RWPE1 (cell line): ENCODE data around the gene ZC3H10.
A peak's percentile ranks its signal among the peaks of the same experiment; 100 is the strongest.
"Not testable (repeated sequence)": the region's sequence is repeated elsewhere in the genome, so short reads cannot be mapped to it uniquely, and the experiment has no call there.

Experiments used
- CTCF ChIA-PET: fragments of 350-600 bp; sonication (Branson Sonifier 250); formaldehyde crosslinking; extraction: SDS; loops from one replicate; lab custom pipeline; 2021; lab: Yijun Ruan, JAX
- POLR2A ChIA-PET: fragments of 400-600 bp; formaldehyde crosslinking; extraction: SDS; loops from one replicate; lab custom pipeline; 2020; ENCODE audit warnings: antibody characterized with exemption; ENCODE audit not compliant: low non-redundant PET; lab: Yijun Ruan, JAX
- DNase-seq: peaks from one replicate; pipeline ENCODE4 v3.0.0; 2012; ENCODE audit warnings: low spot score
- H3K27ac ChIP-seq: fragments of 450-650 bp; 2 replicates; pipeline ENCODE4 v1.5.1; 2017
- CTCF ChIP-seq: fragments of 450-650 bp; conservative IDR thresholded peaks from 2 replicates; pipeline ENCODE4 v1.5.1; 2017; ENCODE audit warnings: low read depth, mild to moderate bottlenecking

ZC3H10 gene

DNA sequence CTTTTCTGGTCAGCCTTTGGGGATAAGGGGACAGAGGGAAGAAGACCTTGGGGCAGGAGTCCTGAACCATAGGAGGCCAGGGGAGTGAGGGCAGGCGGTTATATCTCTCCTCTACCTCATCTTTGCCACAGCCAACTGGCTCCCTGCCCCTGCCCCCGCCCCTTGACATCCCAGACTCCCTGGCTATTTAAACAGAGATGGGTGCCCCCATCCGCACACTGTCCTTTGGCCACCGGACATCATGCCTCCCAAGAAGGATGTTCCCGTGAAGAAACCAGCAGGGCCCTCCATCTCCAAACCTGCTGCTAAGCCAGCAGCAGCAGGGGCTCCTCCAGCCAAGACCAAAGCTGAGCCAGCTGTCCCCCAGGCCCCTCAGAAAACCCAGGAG, 35.6 kb downstream of the ZC3H10 start:
- ChIA-PET CTCF (no interaction called here), POLR2A (no interaction called here)
- no peak for TF ChIP-seq CTCF
- no peak for DNase-seq
- peak overlapping the region; percentile 97 for H3K27ac ChIP-seq

DNA sequence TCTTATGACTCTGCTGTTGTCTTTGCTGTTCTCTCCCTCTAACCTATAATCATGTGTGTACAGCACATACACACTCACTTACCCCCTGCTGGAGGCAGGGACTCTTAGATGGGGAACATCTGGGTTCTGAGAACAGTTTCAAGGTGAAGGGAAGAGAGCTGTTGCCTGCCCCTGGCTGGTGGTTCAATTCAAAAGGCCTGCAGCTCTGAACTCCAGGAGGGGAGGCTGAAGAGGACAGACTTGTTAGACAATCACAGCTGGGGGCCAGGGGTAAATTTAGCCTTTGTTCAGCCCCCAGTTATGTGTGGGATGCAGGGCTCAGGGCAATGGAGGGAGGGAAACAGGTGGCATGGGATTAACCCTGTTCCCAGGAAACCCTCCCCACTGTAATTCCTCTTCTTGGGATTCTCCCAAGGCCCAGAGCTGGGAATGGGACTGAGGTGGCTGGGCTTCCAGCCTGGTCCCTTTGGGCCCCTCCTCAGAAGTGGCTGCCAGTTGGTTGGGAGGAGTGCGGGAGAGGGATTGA, 36.2 kb downstream of the ZC3H10 start:
- H3K27ac ChIP-seq: peak overlapping the region; percentile 97
- DNase-seq: no peak
- TF ChIP-seq CTCF: no peak

DNA sequence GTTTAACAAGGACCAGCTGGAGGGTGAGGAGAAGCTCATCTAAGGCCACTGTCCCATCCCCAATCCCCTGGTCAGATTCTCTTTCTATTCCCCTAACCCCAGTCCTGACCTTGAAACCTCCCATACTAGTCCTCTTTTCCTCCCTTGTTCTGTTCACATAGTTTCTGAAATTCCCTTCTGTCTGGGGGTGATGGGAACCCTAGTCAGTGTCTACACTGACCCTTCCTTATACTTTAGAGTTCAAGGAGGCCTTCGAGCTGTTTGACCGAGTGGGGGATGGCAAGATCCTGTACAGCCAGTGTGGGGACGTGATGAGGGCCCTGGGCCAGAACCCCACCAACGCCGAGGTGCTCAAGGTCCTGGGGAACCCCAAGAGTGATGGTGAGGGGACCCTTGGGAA, 36.8 kb downstream of the ZC3H10 start:
- peak overlapping the region; percentile 97 for H3K27ac ChIP-seq
- POLR2A ChIA-PET: interaction anchor here (1.2 kb wide), 1 partner anchor 34 kb away, joined by 3 read pairs; no protein-coding TSS in a partner anchor
- no peak for TF ChIP-seq CTCF
- DNase-seq: no peak
- CTCF ChIA-PET: no interaction called here

More for the DNA sequence above, 36.2 kb downstream of the ZC3H10 start:
- POLR2A ChIA-PET: no interaction called here
- CTCF ChIA-PET: no interaction called here

GRCh38 chr12:56155256-56155845, 37.3 kb downstream of the ZC3H10 start:
- DNase-seq: no peak
- H3K27ac ChIP-seq: peak overlapping the region; percentile 97
- no peak for TF ChIP-seq CTCF
- ChIA-PET POLR2A (interaction anchor here (0.5 to 1.2 kb wide), 2 partner anchors 31 to 33 kb away, joined by 3 read pairs; no protein-coding TSS in a partner anchor), CTCF (no interaction called here)

- peak overlapping the region; percentile 97 for H3K27ac ChIP-seq
- CTCF ChIA-PET: interaction anchor here (0.6 to 0.7 kb wide), 3 partner anchors 32 to 166 kb away, joined by 3 to 4 read pairs (median 3); no protein-coding TSS in a partner anchor
- POLR2A ChIA-PET, DNase-seq: not testable (repeated sequence)
These were observed 38.6 kb downstream of the ZC3H10 start for GRCh38 chr12:56156464-56157200.

DNA sequence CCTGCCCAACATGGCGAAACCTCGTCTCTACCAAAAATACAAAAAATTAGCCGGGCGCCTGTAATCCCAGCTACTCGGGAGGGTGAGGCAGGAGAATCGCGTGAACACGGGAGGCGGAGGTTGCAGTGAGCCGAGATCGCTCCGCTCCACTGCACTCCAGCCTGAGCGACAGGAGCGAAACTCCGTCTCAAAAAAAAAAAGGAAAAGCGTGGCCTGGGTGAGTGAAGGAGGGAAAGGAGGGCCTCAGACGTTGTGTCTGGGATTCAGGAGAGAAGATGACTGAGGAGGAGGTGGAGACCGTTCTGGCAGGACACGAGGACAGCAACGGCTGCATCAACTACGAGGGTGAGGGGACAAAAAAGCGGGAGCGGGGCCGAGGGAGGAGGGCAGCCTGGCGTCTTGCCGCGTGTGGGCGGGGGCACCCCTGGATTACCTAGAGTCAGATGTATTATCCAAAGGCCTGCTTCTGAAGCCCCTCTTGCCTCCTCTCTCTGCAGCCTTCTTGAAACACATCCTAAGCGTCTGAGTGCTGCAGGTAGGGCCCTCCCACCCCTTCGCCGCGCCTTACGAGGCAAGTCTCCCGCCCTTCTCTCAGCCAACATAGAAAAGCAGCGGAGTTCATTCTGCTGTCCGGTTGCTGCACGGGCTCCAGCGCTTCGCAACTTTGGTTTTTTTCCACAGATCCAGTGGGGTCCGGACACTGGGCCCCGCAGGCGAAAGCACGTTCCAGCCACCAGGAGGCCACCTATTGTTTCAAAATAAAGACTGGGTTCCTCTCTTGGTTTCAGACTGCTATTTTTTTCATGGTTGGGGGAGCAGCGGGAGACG, 39.3 kb downstream of the ZC3H10 start:
- ChIA-PET CTCF (no interaction called here), POLR2A (no interaction called here)
- peak; percentile 62 for TF ChIP-seq CTCF
- H3K27ac ChIP-seq: peak overlapping the region; percentile 97
- peak; percentile 81 for DNase-seq
